CD4-positive, alpha-beta T cell treated with Interleukin-4 for 4 hours (primary cell): ENCODE data around the gene DNAJB12.
"Not testable (repeated sequence)": the region's sequence is repeated elsewhere in the genome, so short reads cannot be mapped to it uniquely, and the experiment has no call there.

Experiments
- DNase-seq: peaks from one replicate; pipeline ENCODE4 v3.0.0-alpha.2; 2020

The DNAJB12 gene

GRCh38 chr10:72354356-72355213 lies at the start of gene DNAJB12:
DNAJB12 (minus strand) TSS chr10:72354919; CDS start chr10:72354897, 22 bp downstream.
- peak; percentile 91 for DNase-seq

DNA sequence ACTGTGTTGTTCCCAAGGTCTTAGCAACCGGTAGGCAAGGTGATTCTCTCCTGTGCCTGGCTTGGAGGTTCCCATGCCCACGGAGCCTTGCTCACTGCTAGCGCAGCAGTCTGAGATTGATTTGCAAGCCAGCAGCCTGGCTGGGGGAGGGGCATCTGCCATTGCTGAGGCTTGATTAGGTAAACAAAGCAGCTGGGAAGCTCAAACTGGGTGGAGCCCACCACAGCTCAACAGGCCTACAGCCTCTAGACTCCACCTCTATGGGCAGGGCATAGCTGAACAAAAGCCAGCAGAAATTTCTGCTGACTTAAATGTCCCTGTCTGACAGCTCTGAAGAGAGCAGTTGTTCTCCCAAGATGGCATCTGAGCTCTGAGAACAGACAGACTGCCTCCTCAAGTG lies 40.9 kb upstream of the DNAJB12 start:
- DNase-seq: not testable (repeated sequence)

DNA sequence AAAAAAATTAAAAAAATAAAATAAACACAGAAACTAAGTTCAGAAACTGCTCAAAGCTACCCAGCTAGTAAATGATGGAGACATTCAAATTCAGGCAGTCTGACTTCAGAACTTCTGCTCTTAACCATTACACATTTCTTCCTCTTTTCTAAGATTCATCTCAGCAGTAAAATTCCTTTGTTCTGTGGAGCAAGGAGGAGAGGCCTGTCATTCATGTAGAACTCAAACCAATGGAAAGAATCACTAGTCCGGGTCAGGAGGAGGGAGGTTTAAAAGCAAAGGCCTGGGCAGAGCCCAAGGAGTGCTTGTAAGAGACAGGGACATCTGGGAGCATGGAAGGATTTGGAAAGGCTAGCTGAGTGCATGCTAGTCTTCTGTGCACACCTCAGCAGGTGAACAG lies 37.9 kb upstream of the DNAJB12 start:
- no peak for DNase-seq

DNA sequence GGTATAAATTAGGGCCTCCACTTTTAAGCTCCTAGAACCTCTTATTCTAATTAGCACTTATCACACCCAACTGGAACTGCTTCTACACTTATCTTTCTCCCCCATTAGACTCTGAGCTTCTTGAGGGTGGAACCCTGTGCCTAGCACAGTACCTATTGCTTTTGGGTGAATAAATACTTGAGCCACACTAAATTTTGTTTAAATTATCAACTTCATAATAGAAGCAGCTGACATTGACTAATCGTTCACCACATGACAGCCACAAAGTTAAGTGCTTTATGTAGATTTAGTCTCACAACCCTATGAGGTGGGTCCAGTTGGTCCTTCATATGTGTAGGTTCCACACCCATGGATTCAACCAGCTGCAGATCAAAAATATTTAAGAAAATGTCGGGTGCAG lies 36.0 kb upstream of the DNAJB12 start:
- no peak for DNase-seq

- DNase-seq: no peak
Observed at GRCh38 chr10:72389716-72390115, 35.0 kb upstream of the DNAJB12 start.

GRCh38 chr10:72389014-72389413 lies 34.3 kb upstream of the DNAJB12 start:
- DNase-seq: no peak

GRCh38 chr10:72388062-72388461 lies 33.3 kb upstream of the DNAJB12 start:
- DNase-seq: no peak

DNA sequence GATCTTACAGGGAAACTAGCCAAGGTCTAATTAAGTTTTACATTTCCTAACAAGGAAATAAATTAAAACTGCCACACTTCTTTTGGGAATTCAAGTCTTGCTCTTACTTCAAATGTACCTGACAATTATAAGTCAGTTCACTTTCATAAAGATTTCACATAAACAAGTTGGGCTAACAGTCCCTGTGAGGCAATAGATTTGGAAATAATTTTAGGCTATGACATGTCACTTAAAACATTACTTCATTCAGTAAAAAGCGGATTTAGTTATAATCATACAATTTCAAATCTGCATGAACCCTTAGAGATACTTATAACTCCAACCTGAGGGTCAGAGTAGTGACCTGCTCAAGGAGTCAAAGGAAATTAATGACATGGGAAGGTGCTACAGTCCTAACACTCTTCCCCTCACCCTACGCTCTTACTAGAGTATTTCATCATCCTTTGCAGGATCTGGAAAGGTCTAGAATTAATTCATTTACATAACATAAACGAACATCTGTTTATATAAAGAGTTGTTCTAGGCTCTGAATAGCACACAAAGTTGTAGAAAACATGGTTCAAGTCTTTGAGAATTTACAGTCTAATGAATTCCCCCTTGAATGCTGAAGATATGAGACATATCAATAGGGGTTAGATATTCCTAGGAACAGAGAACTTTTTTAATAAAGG lies 32.3 kb upstream of the DNAJB12 start:
- DNase-seq: no peak

- no peak for DNase-seq
Observed at GRCh38 chr10:72385724-72386123, 31.0 kb upstream of the DNAJB12 start.

DNA sequence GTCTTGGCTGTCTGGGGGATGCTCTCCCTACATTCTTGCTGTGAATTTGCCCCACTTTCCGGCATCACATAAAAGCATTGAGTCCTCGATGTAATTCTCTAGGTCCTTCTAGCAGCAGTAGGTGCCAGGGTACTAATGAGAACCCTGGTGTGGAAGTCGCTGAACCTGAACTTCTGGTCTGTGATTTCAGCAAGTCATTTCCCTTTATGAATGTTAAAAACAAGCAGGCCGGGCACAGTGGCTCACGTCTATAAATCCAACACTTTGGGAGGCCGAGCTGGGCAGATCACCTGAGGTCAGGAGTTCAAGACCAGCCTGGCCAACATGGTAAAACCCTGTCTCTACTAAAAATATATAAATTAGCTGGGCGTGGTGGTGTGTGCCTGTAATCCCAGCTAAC lies 30.3 kb upstream of the DNAJB12 start:
- not testable (repeated sequence) for DNase-seq

DNA sequence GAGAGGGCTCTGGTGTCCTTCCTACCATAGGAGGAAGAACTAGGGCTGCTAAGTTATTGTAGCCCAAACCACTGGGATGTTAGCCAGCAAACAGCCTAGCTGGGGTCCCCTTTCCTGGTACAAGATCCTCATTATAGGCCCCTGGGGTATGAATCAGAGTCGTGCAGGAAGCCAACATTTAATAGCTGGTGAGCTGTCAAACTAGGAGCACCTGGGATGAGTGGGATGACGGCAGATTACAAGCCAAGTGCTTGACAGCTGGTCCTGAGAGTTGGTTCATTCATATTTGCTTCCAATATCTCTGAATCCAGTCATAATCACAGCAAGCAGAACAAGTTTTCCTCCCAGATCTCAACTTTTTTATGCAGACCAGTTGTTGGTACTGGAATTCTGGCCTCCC lies 25.1 kb upstream of the DNAJB12 start:
- no peak for DNase-seq

DNA sequence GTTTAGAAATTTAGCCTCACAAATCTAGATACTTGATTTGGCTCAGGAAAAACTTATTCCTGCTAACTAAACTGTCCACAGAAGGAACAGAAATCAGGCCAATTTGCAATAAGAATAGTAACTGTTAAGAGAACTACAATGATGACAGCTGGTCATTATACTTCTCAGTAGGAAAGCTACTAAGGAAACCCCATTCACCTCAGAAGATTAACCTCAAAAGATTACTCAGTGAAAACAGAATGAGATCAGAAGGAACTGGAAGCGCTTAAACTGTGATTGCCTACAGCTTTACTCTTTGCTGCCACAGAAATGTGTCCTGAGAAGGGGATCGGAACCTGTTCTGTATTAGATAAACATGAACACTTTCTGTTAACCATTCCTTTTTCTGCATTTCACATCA lies 24.3 kb upstream of the DNAJB12 start:
- DNase-seq: no peak

- no peak for DNase-seq
Observed at GRCh38 chr10:72375585-72375984, 20.9 kb upstream of the DNAJB12 start.

DNA sequence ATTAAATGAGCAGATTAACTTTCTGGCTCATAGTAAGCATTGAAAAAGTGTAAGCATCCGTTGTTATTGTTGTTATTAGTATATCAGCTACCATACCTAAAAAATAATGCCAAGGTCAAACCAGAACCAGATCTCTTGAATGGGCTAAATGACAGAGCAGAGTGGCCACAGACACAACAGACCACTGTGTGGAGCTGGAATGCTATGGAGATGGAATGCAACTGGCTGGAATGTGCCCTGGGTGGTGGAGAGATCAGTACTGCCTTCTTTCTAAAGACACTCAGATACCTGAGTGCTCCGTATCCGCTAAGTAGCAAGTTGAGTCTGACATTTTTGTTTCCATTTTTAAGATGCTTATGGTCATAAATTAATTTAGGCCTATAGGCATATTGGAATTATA lies 20.5 kb upstream of the DNAJB12 start:
- DNase-seq: no peak

- DNase-seq: peak; percentile 85
Observed at GRCh38 chr10:72370201-72370722, 15.5 kb upstream of the DNAJB12 start.

DNA sequence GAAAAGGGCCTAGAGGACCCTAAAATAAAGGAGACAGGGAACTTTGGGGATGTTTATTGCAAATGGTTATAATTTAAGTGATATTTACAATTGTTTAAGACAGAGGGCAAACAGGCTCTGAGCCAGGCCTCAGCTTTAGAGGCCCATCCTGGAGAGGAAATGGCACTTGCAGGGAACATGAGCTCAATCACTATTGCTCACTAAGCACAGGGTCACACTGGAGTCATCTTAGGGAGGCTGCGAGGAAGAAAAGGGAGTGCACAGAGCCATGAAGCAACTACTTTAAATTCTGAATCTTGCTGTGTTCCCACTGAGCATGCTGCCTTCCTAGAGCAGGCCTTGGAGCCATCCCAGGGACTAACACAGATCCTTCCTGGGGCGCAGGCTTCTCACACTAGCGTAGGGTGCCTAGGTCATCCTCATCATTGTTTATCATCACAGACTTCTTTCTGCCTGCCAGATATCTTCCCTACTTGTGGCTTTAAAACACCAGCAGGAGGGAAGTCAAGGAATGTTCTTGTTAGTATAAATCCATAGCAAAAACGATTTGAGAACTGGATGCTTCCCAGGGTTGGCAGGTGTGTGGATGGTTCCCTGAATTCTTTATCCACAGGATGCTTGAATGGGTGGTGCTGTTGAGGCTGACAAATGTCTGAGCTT lies 12.7 kb upstream of the DNAJB12 start:
- DNase-seq: no peak

GRCh38 chr10:72365106-72365895 lies 10.6 kb upstream of the DNAJB12 start:
- no peak for DNase-seq

- DNase-seq: peak; percentile 90
Observed at GRCh38 chr10:72364239-72364777, 9.6 kb upstream of the DNAJB12 start.

DNA sequence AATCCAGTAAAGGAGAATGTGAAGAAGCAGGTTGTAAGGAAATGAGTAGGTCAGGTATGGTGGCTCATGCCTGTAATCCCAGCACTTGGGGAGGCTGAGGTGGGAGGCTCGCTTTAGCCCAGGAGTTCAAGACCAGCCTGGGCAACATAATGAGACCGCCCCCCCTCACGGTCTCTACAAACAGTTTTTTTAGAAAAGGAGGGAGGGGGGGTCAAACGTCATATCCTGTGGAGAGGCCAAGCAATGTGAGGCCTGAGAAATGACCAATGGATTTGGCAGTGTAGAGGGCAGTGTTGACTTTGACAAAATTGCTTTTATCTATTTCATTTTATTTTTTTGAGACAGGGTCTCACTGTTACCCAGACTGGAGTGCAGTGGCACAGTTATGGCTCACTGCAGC lies 2.3 kb upstream of the DNAJB12 start:
- no peak for DNase-seq

- no peak for DNase-seq
Observed at GRCh38 chr10:72356115-72356514, 1.4 kb upstream of the DNAJB12 start.

DNA sequence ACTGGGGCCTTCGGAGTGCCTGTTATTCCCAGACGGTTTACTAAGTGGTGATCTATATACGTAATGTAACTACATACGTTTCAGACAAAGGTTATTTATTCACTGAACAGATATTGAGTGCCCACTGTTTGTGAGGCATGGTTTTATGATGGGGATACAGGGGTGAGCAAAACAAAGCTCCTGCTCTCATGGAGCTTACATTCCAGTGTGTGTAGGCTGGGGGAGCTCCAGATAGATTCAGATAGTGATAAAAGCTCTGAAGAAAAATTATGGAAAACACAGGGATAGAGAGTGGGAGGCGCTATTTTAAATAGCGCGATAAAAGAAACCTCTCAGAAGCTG lies 466 bp upstream of the DNAJB12 start:
- DNase-seq: no peak

- DNase-seq: no peak
Observed at GRCh38 chr10:72353965-72354355, 759 bp downstream of the DNAJB12 start.
